ENCODE data around the gene MTUS2. TPM values are rescaled to one million over a fixed set of nuclear protein-coding genes. Genes with fewer than 3 reads are reported as not detected.

Gene MTUS2
- total RNA-seq, 1 experiment from 2014 or later = not detected

GRCh38 chr13:29105779-29106178 lies 285.6 kb downstream of the MTUS2 start:
- no peak for DNase-seq (ENCODE audit: low read depth)

GRCh38 chr13:29106651-29107050 lies 286.5 kb downstream of the MTUS2 start:
- DNase-seq (ENCODE audit: low read depth) = no peak

GRCh38 chr13:29108068-29108786 lies 288.1 kb downstream of the MTUS2 start:
- DNase-seq (ENCODE audit: low read depth) = no peak

GRCh38 chr13:29109987-29110386 lies 289.8 kb downstream of the MTUS2 start:
- no peak for DNase-seq (ENCODE audit: low read depth)

- DNase-seq (ENCODE audit: low read depth) = peak; percentile 46
Measured at GRCh38 chr13:29111446-29111845, 291.3 kb downstream of the MTUS2 start.

GRCh38 chr13:29115842-29116241 lies 295.7 kb downstream of the MTUS2 start:
- DNase-seq (ENCODE audit: low read depth) = no peak

- no peak for DNase-seq (ENCODE audit: low read depth)
Measured at GRCh38 chr13:29117663-29118062, 297.5 kb downstream of the MTUS2 start.

GRCh38 chr13:29118471-29118870 lies 298.3 kb downstream of the MTUS2 start:
- no peak for DNase-seq (ENCODE audit: low read depth)

GRCh38 chr13:29125191-29125933 lies 305.2 kb downstream of the MTUS2 start:
- DNase-seq (ENCODE audit: low read depth) = no peak

GRCh38 chr13:29125934-29126424 lies 305.8 kb downstream of the MTUS2 start:
- no peak for DNase-seq (ENCODE audit: low read depth)

GRCh38 chr13:29129616-29130015 lies 309.5 kb downstream of the MTUS2 start:
- DNase-seq (ENCODE audit: low read depth) = no peak

GRCh38 chr13:29131159-29131558 lies 311.0 kb downstream of the MTUS2 start:
- no peak for DNase-seq (ENCODE audit: low read depth)

GRCh38 chr13:29131881-29132668 lies 311.9 kb downstream of the MTUS2 start:
- DNase-seq (ENCODE audit: low read depth) = no peak

GRCh38 chr13:29136341-29136740 lies 316.2 kb downstream of the MTUS2 start:
- DNase-seq (ENCODE audit: low read depth) = no peak

GRCh38 chr13:29137016-29137415 lies 316.9 kb downstream of the MTUS2 start:
- no peak for DNase-seq (ENCODE audit: low read depth)

- no peak for DNase-seq (ENCODE audit: low read depth)
Measured at GRCh38 chr13:29137995-29138394, 317.9 kb downstream of the MTUS2 start.

- peak; percentile 78 for DNase-seq (ENCODE audit: low read depth)
Measured at GRCh38 chr13:29140277-29140676, 320.1 kb downstream of the MTUS2 start.

GRCh38 chr13:29143847-29144246 lies 323.7 kb downstream of the MTUS2 start:
- DNase-seq (ENCODE audit: low read depth) = no peak

GRCh38 chr13:29154390-29154789 lies 334.3 kb downstream of the MTUS2 start:
- no peak for DNase-seq (ENCODE audit: low read depth)

- no peak for DNase-seq (ENCODE audit: low read depth)
Measured at GRCh38 chr13:29156136-29156535, 336.0 kb downstream of the MTUS2 start.

GRCh38 chr13:29159871-29160270 lies 339.7 kb downstream of the MTUS2 start:
- DNase-seq (ENCODE audit: low read depth) = no peak

GRCh38 chr13:29160862-29161261 lies 340.7 kb downstream of the MTUS2 start:
- no peak for DNase-seq (ENCODE audit: low read depth)

Data from LHCN-M2 (cell line).